Endothelial cell of umbilical vein (primary cell): ENCODE measurements around the gene MEIOSIN. TPM values are rescaled to one million over a fixed set of nuclear protein-coding genes. Genes with fewer than 3 reads are reported as not detected.

ENCODE experiments used
- BruUV-seq: library from RNA; stranded (reverse); fragments of 400-500 nt; replicated peaks from 2 replicates; lab custom pipeline; 2021; lab: Mats Ljungman, UMichigan
- CTCF ChIA-PET: fragments of 300-600, 350-600 bp; sonication (Branson Sonifier 250); formaldehyde crosslinking; loops from one replicate; lab custom pipeline; 2021; ENCODE audit warnings: antibody characterized with exemption, inconsistent platforms; lab: Charles Lee
- POLR2A ChIA-PET: fragments of 300-600, 350-600 bp; sonication (Branson Sonifier 250); formaldehyde crosslinking; loops from one replicate; lab custom pipeline; 2021; ENCODE audit warnings: antibody characterized with exemption, inconsistent platforms; lab: Charles Lee
- DNase-seq: peaks from one replicate; pipeline ENCODE4 v3.0.0-alpha.2; 2011; ENCODE audit warnings: low read depth, low spot score
- FAIRE-seq: peaks from 2 replicates; lab custom pipeline; 2011; peaks lifted over from hg19 to GRCh38; lab: Jason Lieb, UNC
- H2AFZ ChIP-seq: 2 replicates; pipeline ENCODE4 v1.6.0; 2012; ENCODE audit warnings: low read depth, low read length, control low read depth, inconsistent platforms
- H3K27ac ChIP-seq: 2 replicates; pipeline ENCODE4 v1.5.1; 2011; ENCODE audit warnings: low read depth, mild to moderate bottlenecking, control low read depth, low read length, moderate library complexity; ENCODE audit not compliant: insufficient read depth
- H3K27me3 ChIP-seq, 2 experiments: 2 replicates each; pipeline versions ENCODE4 v1.6.0 to v1.6.1; 2011; ENCODE audit warnings: low read length in 2 of 2, mixed read lengths in 1 of 2; ENCODE audit not compliant: control insufficient read depth in 2 of 2, insufficient read depth in 2 of 2
- H3K36me3 ChIP-seq, 2 experiments: 2 replicates in 1 of 2; 3 replicates in 1 of 2; pipeline ENCODE4 v1.5.1; 2011; ENCODE audit warnings: low read length in 2 of 2, mild to moderate bottlenecking in 1 of 2, moderate library complexity in 1 of 2; ENCODE audit not compliant: control insufficient read depth in 2 of 2, insufficient read depth in 2 of 2; ENCODE audit errors: extremely low read depth in 1 of 2
- H3K4me1 ChIP-seq: 3 replicates; pipeline ENCODE4 v1.5.1; 2011; ENCODE audit warnings: mild to moderate bottlenecking, low read length; ENCODE audit not compliant: control insufficient read depth, insufficient read depth; ENCODE audit errors: extremely low read depth
- H3K4me2 ChIP-seq: 2 replicates; pipeline ENCODE4 v1.6.1; 2011; ENCODE audit warnings: low read length, control low read depth, mixed read lengths; ENCODE audit not compliant: insufficient read depth
- H3K4me3 ChIP-seq, 3 experiments: fragments of 200-600 bp in 1 of 3; sonication (generic), shearing (Covaris generic) in 1 of 3; replicated peaks in 1 of 3; 2 replicates each; pipeline ENCODE4 v1.5.1; 2011 to 2016; ENCODE audit warnings: control low read depth in 3 of 3, low read length in 3 of 3, mild to moderate bottlenecking in 2 of 3, inconsistent platforms in 1 of 3, low read depth in 1 of 3, moderate library complexity in 1 of 3; ENCODE audit not compliant: insufficient read depth in 1 of 3
- H3K79me2 ChIP-seq: 2 replicates; pipeline ENCODE4 v1.6.0; 2012; ENCODE audit warnings: low read length, inconsistent platforms; ENCODE audit not compliant: control insufficient read depth, insufficient read depth
- H3K9ac ChIP-seq: replicated peaks from 2 replicates; pipeline ENCODE3; 2011; ENCODE audit warnings: low read length, control low read depth; ENCODE audit not compliant: insufficient read depth; ENCODE audit errors: extremely low read depth
- H3K9me1 ChIP-seq: replicated peaks from 3 replicates; pipeline ENCODE4 v1.6.0; 2011; ENCODE audit warnings: mild to moderate bottlenecking, low read length; ENCODE audit not compliant: control insufficient read depth, insufficient read depth; ENCODE audit errors: extremely low read depth
- H3K9me3 ChIP-seq: replicated peaks from 2 replicates; pipeline ENCODE4 v1.5.1; 2012; ENCODE audit warnings: low read length, inconsistent platforms; ENCODE audit not compliant: control insufficient read depth, insufficient read depth
- H4K20me1 ChIP-seq: replicated peaks from 2 replicates; pipeline ENCODE3; 2011; ENCODE audit warnings: mild to moderate bottlenecking, low read length; ENCODE audit not compliant: control insufficient read depth, insufficient read depth; ENCODE audit errors: extremely low read depth
- EZH2 ChIP-seq: IDR thresholded peaks from 2 replicates; pipeline ENCODE4 v1.6.1; 2012; ENCODE audit warnings: borderline replicate concordance, low read depth, mild to moderate bottlenecking, moderate library complexity, low read length, inconsistent platforms; ENCODE audit not compliant: severe bottlenecking
- FOS ChIP-seq: IDR thresholded peaks from 2 replicates; pipeline ENCODE4 v1.6.1; 2011; ENCODE audit warnings: mild to moderate bottlenecking, low read length, moderate library complexity, borderline replicate concordance; ENCODE audit not compliant: insufficient read depth
- GATA2 ChIP-seq: IDR thresholded peaks from 2 replicates; pipeline ENCODE4 v1.7.0; 2011; ENCODE audit warnings: low read depth, mild to moderate bottlenecking, moderate library complexity, mixed read lengths, low read length; ENCODE audit not compliant: insufficient read length, insufficient read depth
- JUN ChIP-seq: IDR thresholded peaks from 2 replicates; pipeline ENCODE4 v1.6.1; 2011; ENCODE audit warnings: borderline replicate concordance, low read depth; ENCODE audit not compliant: insufficient read length, insufficient read depth
- MYC ChIP-seq: IDR thresholded peaks from one replicate; pipeline ENCODE4 v1.6.1; 2011; ENCODE audit warnings: mild to moderate bottlenecking, low read depth, low read length
- POLR2A ChIP-seq: IDR thresholded peaks from 2 replicates; pipeline ENCODE4 v1.6.1; 2012; ENCODE audit warnings: low read depth, mild to moderate bottlenecking, control low read depth, low read length
- POLR2AphosphoS5 ChIP-seq: IDR thresholded peaks from 2 replicates; pipeline ENCODE4 v1.6.1; 2012; ENCODE audit warnings: low read depth, mild to moderate bottlenecking, control low read depth, low read length, moderate library complexity; ENCODE audit not compliant: insufficient read depth
- dilution Hi-C: fragments of 300-500 bp; cut with MboI; formaldehyde crosslinking; loops from one replicate; pipeline ENCODE4 v1.15.0; 2019; ENCODE audit warnings: low sequenced_read_pairs; ENCODE audit not compliant: extremely low pct_ligation_motif_present
- intact Hi-C: fragments of 100-400 bp; cut with micrococcal nuclease; formaldehyde crosslinking; loops from one replicate; pipeline ENCODE4 v1.10.0; 2022
- polyA plus RNA-seq, 4 experiments: library from polyadenylated mRNA; depleted of rRNA in 3 of 4; stranded (reverse) in 3 of 4; unstranded in 1 of 4; fragments of >200 nt; gene quantifications; 2 replicates each; pipeline versions ENCODE4 v1.2.1 to v1.2.3, GENCODE V29; 2011 to 2012; ENCODE audit warnings: missing spikeins in 1 of 4
- total RNA-seq: library from RNA; stranded (reverse); gene quantifications from 2 replicates; pipeline ENCODE4 v1.2.3, GENCODE V29; 2021
- TF ChIP-seq, protein P1 (sequence below), 2 donors: IDR thresholded peaks; 1 replicate in 1 of 2; 2 replicates in 1 of 2; pipeline ENCODE4 v1.5.1; 2011; ENCODE audit warnings: low read length in 2 of 2, mild to moderate bottlenecking in 2 of 2, moderate library complexity in 2 of 2, control low read depth in 1 of 2, inconsistent platforms in 1 of 2, low read depth in 1 of 2; ENCODE audit not compliant: insufficient read depth in 1 of 2; ENCODE audit errors: extremely low read depth in 1 of 2
- TF ChIP-seq, protein P2 (sequence below): IDR thresholded peaks from 2 replicates; pipeline ENCODE4 v1.6.1; 2011; ENCODE audit not compliant: insufficient read depth, insufficient read length

Gene MEIOSIN
- total and polyA plus RNA-seq, 2 donors (not counting 3 experiments of a cell fraction or from before 2014, with no cell fraction given), result not detected

DNA sequence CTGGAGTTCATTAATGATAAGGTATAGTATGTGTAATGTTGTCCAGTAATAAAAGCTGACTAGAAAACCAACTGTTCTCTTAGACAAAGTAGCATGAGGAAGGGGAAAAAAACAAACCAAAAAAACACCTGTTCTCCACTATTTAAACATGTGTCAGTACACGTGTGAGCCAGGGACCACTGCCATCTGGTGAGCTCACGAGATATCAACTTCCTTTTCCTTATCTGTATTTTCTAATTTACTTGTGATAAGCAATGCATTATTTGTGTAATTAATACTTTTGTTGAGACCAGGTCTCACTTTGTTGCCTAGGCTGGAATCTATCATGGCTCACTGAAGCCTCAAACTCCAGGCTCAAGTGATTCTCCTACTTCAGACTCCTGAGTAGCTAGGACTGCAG, 40.1 kb downstream of the MEIOSIN start:
- DNase-seq (no peak), FAIRE-seq (no peak)
- H3K27ac ChIP-seq, result no peak overlapping the region
- TF ChIP-seq POLR2A, result no peak
- TF ChIP-seq FOS, result no peak
- no peak for TF ChIP-seq GATA2
- TF ChIP-seq POLR2AphosphoS5, result no peak
- TF ChIP-seq, protein P1, sequence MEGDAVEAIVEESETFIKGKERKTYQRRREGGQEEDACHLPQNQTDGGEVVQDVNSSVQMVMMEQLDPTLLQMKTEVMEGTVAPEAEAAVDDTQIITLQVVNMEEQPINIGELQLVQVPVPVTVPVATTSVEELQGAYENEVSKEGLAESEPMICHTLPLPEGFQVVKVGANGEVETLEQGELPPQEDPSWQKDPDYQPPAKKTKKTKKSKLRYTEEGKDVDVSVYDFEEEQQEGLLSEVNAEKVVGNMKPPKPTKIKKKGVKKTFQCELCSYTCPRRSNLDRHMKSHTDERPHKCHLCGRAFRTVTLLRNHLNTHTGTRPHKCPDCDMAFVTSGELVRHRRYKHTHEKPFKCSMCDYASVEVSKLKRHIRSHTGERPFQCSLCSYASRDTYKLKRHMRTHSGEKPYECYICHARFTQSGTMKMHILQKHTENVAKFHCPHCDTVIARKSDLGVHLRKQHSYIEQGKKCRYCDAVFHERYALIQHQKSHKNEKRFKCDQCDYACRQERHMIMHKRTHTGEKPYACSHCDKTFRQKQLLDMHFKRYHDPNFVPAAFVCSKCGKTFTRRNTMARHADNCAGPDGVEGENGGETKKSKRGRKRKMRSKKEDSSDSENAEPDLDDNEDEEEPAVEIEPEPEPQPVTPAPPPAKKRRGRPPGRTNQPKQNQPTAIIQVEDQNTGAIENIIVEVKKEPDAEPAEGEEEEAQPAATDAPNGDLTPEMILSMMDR (IDR thresholded peaks at IDR 0.05; ENCODE audit: extremely low read depth in 1 of 2, insufficient read depth in 1 of 2, low read depth in 1 of 2, low read length in 2 of 2), result no peak
- TF ChIP-seq JUN, result no peak
- TF ChIP-seq, protein P2, sequence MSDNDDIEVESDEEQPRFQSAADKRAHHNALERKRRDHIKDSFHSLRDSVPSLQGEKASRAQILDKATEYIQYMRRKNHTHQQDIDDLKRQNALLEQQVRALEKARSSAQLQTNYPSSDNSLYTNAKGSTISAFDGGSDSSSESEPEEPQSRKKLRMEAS, result no peak
- no peak for TF ChIP-seq MYC
- TF ChIP-seq EZH2, result no peak
- H3K79me2 ChIP-seq, result no peaks in the 10 kb centered on the region
- BruUV-seq, result no TSS peak
- no peak overlapping the region for H3K9ac ChIP-seq
- no peaks in the 10 kb centered on the region for H3K9me3 ChIP-seq
- CTCF ChIA-PET, result interaction anchor here (1.4 to 2.6 kb wide), 3 partner anchors 26 to 45 kb away, joined by 3 to 9 read pairs (median 8); no protein-coding TSS in a partner anchor
- H4K20me1 ChIP-seq, result no peaks in the 10 kb centered on the region
- H3K4me2 ChIP-seq, result no peak overlapping the region
- no peaks in the 10 kb centered on the region for H3K9me1 ChIP-seq
- no peak overlapping the region for H2AFZ ChIP-seq
- intact Hi-C loops, result no loop called here
- no peak overlapping the region for H3K4me3 ChIP-seq
- peaks cover 3 to 18% of the 10 kb centered on the region in 2 experiments for H3K36me3 ChIP-seq
- POLR2A ChIA-PET, result no interaction called here
- H3K27me3 ChIP-seq, result no peaks in the 10 kb centered on the region
- peaks cover 9% of the 10 kb centered on the region for H3K4me1 ChIP-seq
- dilution Hi-C loops, result no loop called here
